ENCODE results near the gene SAE1. TPM values are rescaled to one million over a fixed set of nuclear protein-coding genes. Genes with fewer than 3 reads are reported as not detected.
A peak's percentile ranks its signal among the peaks of the same experiment; 100 is the strongest.
"Not testable (repeated sequence)": the region's sequence is repeated elsewhere in the genome, so short reads cannot be mapped to it uniquely, and the experiment has no call there.

SAE1 gene
- total RNA-seq, 4 donors from 2014 or later = 22.4 to 51.9 (median 44.7) TPM

DNA sequence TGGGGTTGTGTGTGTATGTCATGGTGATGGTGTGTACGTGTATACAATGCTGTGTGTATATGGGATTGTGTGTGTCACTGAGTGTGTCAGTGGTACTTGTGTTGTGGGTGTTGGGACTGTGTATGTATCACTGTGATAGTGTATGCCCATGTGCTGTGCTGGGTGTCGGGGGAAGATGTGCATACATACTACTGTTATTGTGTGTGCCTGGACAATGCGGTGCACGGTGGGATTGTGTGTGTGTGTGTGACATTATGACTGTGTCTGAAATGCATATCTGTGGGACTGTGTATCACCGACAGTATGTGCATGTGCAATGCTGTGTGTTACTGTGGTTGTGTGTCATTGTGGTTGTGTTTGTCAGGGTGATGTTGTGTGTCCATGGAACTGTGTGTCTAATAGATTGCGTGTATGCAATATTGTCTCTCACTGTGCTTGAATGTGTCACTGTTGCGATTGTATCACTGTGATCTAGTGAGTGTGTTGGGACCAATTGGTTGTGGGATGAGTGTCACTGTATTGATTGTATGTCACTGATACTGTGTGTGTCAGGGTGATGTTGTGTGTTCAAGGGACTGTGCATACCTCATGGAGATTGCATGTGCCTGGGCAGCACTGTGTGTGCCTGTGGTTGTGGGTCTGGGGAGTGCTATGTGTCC, 111.4 kb downstream of the SAE1 start:
- H3K36me3 ChIP-seq = no peaks in the 10 kb centered on the region
- no peak overlapping the region for H3K4me3 ChIP-seq
- TF ChIP-seq POLR2AphosphoS5 (IDR thresholded peaks at IDR 0.05) (no peak), POLR2A (IDR thresholded peaks at IDR 0.05) (no peak), EP300 (IDR thresholded peaks at IDR 0.05) (no peak)
- TF ChIP-seq, protein P1, sequence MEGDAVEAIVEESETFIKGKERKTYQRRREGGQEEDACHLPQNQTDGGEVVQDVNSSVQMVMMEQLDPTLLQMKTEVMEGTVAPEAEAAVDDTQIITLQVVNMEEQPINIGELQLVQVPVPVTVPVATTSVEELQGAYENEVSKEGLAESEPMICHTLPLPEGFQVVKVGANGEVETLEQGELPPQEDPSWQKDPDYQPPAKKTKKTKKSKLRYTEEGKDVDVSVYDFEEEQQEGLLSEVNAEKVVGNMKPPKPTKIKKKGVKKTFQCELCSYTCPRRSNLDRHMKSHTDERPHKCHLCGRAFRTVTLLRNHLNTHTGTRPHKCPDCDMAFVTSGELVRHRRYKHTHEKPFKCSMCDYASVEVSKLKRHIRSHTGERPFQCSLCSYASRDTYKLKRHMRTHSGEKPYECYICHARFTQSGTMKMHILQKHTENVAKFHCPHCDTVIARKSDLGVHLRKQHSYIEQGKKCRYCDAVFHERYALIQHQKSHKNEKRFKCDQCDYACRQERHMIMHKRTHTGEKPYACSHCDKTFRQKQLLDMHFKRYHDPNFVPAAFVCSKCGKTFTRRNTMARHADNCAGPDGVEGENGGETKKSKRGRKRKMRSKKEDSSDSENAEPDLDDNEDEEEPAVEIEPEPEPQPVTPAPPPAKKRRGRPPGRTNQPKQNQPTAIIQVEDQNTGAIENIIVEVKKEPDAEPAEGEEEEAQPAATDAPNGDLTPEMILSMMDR (IDR thresholded peaks at IDR 0.05) = no peak
- 89% methylated on average over 7 of the region's 7 CpGs for WGBS
- H3K27me3 ChIP-seq = peaks cover 5% of the 10 kb centered on the region
- no peaks in the 10 kb centered on the region for H3K9me3 ChIP-seq
- DNase-seq (ENCODE audit: low spot score in 2 of 2) = no peak
- peaks cover 46% of the 10 kb centered on the region for H3K4me1 ChIP-seq
- no peak overlapping the region for H3K27ac ChIP-seq

- no peaks in the 10 kb centered on the region for H3K9me3 ChIP-seq
- H3K4me1 ChIP-seq = peaks cover 46% of the 10 kb centered on the region
- peaks cover 5% of the 10 kb centered on the region for H3K27me3 ChIP-seq
- TF ChIP-seq EP300 (IDR thresholded peaks at IDR 0.05) = no peak
- TF ChIP-seq POLR2A (IDR thresholded peaks at IDR 0.05) = no peak
- no peak for TF ChIP-seq POLR2AphosphoS5 (IDR thresholded peaks at IDR 0.05)
- TF ChIP-seq, protein P1 (IDR thresholded peaks at IDR 0.05) = no peak
- H3K36me3 ChIP-seq = no peaks in the 10 kb centered on the region
- WGBS = 20% methylated on average over 8 of the region's 9 CpGs
- DNase-seq (ENCODE audit: low spot score in 2 of 2) = no peak
- H3K4me3 ChIP-seq = peak overlapping the region; percentile 35
- H3K27ac ChIP-seq = no peak overlapping the region
Measured at GRCh38 chr19:47243364-47243775, 112.7 kb downstream of the SAE1 start.

DNA sequence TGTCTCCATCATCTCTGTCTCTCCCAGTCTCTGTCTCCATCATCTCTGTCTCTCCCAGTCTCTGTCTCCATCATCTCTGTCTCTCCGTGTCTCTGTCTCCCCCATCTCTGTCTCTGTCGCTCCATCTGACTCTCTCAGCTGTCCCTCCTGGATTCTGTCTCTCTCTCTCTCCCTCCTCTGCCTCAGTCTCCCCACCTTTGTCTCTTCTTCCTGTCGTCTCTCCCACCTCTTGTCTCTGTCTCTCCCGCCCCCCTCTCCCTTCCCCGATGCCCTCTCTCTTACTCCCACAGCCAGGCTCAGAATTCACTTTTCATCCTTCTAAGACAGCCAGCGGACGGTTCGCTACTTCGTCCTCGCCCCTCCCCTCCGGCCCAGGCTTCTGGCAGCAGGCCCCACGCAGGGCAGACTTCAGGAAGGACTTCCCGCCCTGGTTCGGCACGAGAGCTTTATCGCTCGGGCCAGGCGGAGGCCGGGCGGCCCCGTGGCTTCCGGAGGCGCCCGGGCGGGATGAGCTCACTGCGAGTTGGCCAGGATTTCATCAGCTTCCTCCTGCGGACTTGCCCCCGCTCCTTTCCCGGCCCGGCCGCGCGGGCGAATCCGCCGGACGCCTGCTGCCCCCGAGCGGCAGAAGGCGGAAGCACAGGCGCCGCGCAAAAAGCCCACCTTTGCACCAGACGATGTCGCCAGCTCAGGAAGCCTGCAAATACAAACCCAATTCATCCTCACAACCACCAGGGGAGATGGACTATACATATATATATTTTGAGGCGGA, 113.3 kb downstream of the SAE1 start:
- Histone ChIP-seq H3K36me3 (no peaks in the 10 kb centered on the region), H3K4me3 (peak overlapping the region; percentile 35), H3K4me1 (peaks cover 46% of the 10 kb centered on the region)

GRCh38 chr19:47247308-47247990, 116.8 kb downstream of the SAE1 start:
- 31% methylated on average over 25 of the region's 25 CpGs for WGBS
- Histone ChIP-seq H3K4me3 (no peak overlapping the region), H3K9me3 (no peaks in the 10 kb centered on the region), H3K36me3 (no peaks in the 10 kb centered on the region), H3K27ac (no peak overlapping the region), H3K27me3 (no peaks in the 10 kb centered on the region), H3K4me1 (peaks cover 26% of the 10 kb centered on the region)
- no peak for TF ChIP-seq POLR2AphosphoS5 (IDR thresholded peaks at IDR 0.05)
- TF ChIP-seq POLR2A (IDR thresholded peaks at IDR 0.05) = no peak
- TF ChIP-seq, protein P1 (IDR thresholded peaks at IDR 0.05) = peak; percentile 91 to 94
- no peak for TF ChIP-seq EP300 (IDR thresholded peaks at IDR 0.05)
- DNase-seq (ENCODE audit: low spot score in 2 of 2) = peak; percentile 86 to 93

More for the DNA sequence above, 113.3 kb downstream of the SAE1 start:
- under 1% methylated on average over 45 of the region's 46 CpGs for WGBS
- DNase-seq (ENCODE audit: low spot score in 2 of 2) = peak; percentile 94 to 95
- H3K9me3 ChIP-seq = no peaks in the 10 kb centered on the region
- peaks cover 5% of the 10 kb centered on the region for H3K27me3 ChIP-seq
- TF ChIP-seq POLR2AphosphoS5 (IDR thresholded peaks at IDR 0.05) (peak in 2 of 3 donors; percentile 92 to 93), EP300 (IDR thresholded peaks at IDR 0.05) (no peak), POLR2A (IDR thresholded peaks at IDR 0.05) (no peak)
- TF ChIP-seq, protein P1 (IDR thresholded peaks at IDR 0.05) = peak; percentile 98 to 100
- H3K27ac ChIP-seq = peak overlapping the region; percentile 2

GRCh38 chr19:47253016-47253415, 122.4 kb downstream of the SAE1 start:
- not testable (repeated sequence) for H3K9me3 ChIP-seq; H3K4me3 ChIP-seq; H3K36me3 ChIP-seq; H3K27me3 ChIP-seq; DNase-seq (ENCODE audit: low spot score in 2 of 2); H3K27ac ChIP-seq
- peaks cover 21% of the 10 kb centered on the region for H3K4me1 ChIP-seq
- 92% methylated on average over 8 of the region's 8 CpGs for WGBS
